Measurements from ENCODE around the gene CASZ1. TPM values are rescaled to one million over a fixed set of nuclear protein-coding genes. Genes with fewer than 3 reads are reported as not detected.

Gene CASZ1
- total and polyA plus RNA-seq, 2 experiments from 2014 or later, result 6.2 to 6.7 TPM

DNA sequence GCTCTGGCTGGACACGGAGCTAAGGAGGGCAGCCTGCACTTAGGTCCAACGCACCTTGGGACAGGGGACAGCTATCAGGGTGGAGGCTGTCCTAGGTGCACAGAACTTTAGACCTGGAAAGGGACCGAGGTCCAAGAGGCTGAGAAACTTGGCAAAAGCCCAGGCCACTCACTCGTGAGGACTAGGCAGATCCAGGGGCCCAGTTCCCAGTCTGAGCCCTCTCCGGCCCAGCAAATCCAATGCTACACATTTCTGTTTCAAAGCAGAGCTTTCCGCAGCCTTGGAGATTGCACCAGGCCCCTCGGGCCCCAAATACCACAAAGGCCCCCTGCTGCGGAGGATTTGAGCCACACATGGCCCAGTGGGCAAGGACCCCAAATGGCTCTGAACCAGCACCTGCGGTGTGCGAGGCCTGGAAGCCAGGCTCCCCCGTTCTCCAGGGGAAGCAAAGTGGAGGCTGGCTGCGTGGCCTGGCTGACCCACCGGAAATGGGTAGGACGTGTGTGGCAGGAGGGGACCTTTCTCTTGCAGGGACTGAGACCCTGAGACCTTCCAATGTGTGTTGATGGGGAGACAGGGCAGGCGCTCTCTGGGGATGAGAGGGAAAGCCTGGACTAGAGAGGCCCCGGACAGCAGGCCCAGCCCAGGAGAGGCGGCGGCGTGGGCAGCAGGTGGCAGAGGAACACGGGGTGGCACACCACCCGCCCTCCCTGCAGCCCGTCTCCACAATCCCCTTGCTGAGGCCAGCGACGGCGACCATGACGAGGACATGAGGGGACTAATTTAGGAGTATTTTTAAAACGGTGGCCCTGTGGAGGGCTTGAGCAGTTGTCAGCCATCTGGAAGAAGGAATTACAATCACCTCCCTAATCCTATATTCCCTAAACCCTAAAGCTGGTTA lies 118.7 kb downstream of the CASZ1 start (continued):
- TF ChIP-seq, protein P1, sequence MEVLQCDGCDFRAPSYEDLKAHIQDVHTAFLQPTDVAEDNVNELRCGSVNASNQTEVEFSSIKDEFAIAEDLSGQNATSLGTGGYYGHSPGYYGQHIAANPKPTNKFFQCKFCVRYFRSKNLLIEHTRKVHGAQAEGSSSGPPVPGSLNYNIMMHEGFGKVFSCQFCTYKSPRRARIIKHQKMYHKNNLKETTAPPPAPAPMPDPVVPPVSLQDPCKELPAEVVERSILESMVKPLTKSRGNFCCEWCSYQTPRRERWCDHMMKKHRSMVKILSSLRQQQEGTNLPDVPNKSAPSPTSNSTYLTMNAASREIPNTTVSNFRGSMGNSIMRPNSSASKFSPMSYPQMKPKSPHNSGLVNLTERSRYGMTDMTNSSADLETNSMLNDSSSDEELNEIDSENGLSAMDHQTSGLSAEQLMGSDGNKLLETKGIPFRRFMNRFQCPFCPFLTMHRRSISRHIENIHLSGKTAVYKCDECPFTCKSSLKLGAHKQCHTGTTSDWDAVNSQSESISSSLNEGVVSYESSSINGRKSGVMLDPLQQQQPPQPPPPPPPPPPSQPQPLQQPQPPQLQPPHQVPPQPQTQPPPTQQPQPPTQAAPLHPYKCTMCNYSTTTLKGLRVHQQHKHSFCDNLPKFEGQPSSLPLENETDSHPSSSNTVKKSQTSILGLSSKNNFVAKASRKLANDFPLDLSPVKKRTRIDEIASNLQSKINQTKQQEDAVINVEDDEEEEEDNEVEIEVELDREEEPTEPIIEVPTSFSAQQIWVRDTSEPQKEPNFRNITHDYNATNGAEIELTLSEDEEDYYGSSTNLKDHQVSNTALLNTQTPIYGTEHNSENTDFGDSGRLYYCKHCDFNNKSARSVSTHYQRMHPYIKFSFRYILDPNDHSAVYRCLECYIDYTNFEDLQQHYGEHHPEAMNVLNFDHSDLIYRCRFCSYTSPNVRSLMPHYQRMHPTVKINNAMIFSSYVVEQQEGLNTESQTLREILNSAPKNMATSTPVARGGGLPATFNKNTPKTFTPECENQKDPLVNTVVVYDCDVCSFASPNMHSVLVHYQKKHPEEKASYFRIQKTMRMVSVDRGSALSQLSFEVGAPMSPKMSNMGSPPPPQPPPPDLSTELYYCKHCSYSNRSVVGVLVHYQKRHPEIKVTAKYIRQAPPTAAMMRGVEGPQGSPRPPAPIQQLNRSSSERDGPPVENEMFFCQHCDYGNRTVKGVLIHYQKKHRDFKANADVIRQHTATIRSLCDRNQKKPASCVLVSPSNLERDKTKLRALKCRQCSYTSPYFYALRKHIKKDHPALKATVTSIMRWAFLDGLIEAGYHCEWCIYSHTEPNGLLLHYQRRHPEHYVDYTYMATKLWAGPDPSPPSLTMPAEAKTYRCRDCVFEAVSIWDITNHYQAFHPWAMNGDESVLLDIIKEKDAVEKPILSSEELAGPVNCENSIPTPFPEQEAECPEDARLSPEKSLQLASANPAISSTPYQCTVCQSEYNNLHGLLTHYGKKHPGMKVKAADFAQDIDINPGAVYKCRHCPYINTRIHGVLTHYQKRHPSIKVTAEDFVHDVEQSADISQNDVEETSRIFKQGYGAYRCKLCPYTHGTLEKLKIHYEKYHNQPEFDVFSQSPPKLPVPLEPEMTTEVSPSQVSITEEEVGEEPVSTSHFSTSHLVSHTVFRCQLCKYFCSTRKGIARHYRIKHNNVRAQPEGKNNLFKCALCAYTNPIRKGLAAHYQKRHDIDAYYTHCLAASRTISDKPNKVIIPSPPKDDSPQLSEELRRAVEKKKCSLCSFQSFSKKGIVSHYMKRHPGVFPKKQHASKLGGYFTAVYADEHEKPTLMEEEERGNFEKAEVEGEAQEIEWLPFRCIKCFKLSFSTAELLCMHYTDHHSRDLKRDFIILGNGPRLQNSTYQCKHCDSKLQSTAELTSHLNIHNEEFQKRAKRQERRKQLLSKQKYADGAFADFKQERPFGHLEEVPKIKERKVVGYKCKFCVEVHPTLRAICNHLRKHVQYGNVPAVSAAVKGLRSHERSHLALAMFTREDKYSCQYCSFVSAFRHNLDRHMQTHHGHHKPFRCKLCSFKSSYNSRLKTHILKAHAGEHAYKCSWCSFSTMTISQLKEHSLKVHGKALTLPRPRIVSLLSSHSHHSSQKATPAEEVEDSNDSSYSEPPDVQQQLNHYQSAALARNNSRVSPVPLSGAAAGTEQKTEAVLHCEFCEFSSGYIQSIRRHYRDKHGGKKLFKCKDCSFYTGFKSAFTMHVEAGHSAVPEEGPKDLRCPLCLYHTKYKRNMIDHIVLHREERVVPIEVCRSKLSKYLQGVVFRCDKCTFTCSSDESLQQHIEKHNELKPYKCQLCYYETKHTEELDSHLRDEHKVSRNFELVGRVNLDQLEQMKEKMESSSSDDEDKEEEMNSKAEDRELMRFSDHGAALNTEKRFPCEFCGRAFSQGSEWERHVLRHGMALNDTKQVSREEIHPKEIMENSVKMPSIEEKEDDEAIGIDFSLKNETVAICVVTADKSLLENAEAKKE (CRISPR knock-in tag; IDR thresholded peaks at IDR 0.05), result no peak
- no peak for TF ChIP-seq ZNF114 (CRISPR knock-in tag; IDR thresholded peaks at IDR 0.05)

DNA sequence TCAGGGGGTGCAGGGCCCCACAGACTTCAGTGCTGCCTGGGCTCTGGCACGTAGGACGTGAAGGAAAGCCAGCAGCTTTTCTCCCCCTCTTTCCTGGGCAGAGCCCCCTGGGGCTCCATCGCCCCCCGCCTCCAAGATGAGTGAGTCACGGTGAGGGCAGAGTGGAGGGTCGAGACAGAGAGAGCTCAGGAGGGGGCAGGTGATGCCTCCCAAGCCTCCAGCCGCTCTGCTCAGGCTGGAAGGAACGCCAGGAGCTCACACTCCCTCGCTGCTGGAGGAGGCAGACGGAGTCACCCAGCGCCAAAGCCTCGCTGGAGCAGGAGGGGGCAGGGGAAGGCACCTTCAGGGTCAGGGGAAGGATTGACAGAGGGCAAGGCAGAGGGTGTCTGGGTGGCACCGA lies 119.5 kb downstream of the CASZ1 start:
- Histone ChIP-seq H4K20me1 (replicated peaks; ENCODE audit: insufficient read depth) (no peaks in the 10 kb centered on the region), H3K36me3 (ENCODE audit: insufficient read depth) (no peaks in the 10 kb centered on the region; the same call in 1 of the 2 replicates), H2AFZ (no peak overlapping the region), H3K27ac (ENCODE audit: low read depth) (no peak overlapping the region), H3K4me1 (ENCODE audit: insufficient read depth) (peaks cover 24% of the 10 kb centered on the region), H3K27me3 (ENCODE audit: insufficient read depth) (no peaks in the 10 kb centered on the region), H3F3A (replicated peaks; ENCODE audit: low read depth) (no peaks in the 10 kb centered on the region), H3K4me2 (no peak overlapping the region), H3K9me2 (ENCODE audit: insufficient read depth) (no peaks in the 10 kb centered on the region), H3K4me3 (no peak overlapping the region), H3K79me2 (replicated peaks; ENCODE audit: insufficient read depth) (no peaks in the 10 kb centered on the region)
- peak overlapping the region; percentile 64 for H3K27ac Mint-ChIP-seq
- DNase-seq (ENCODE audit: low spot score), result no peak
- no peak overlapping the region for H3K4me3 Mint-ChIP-seq
- peaks cover 17% of the 10 kb centered on the region for H3K27me3 Mint-ChIP-seq (ENCODE audit: insufficient read depth, low read depth, poor library complexity)
- H3K4me1 Mint-ChIP-seq, result peaks cover 47% of the 10 kb centered on the region
- peak; percentile 5; the same call in 2 of the 3 replicates for ATAC-seq
- no peaks in the 10 kb centered on the region for H3K36me3 Mint-ChIP-seq (ENCODE audit: low read depth)
- H3K9me3 Mint-ChIP-seq, result no peaks in the 10 kb centered on the region; the same call in 1 of the 3 replicates
- TF ChIP-seq, protein P2, sequence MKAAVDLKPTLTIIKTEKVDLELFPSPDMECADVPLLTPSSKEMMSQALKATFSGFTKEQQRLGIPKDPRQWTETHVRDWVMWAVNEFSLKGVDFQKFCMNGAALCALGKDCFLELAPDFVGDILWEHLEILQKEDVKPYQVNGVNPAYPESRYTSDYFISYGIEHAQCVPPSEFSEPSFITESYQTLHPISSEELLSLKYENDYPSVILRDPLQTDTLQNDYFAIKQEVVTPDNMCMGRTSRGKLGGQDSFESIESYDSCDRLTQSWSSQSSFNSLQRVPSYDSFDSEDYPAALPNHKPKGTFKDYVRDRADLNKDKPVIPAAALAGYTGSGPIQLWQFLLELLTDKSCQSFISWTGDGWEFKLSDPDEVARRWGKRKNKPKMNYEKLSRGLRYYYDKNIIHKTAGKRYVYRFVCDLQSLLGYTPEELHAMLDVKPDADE (IDR thresholded peaks at IDR 0.05), result no peak
- TF ChIP-seq POLR2AphosphoS5 (IDR thresholded peaks at IDR 0.05; ENCODE audit: low read depth) (no peak), NANOG (IDR thresholded peaks at IDR 0.05; ENCODE audit: borderline replicate concordance) (no peak), EZH2phosphoT487 (IDR thresholded peaks at IDR 0.05; ENCODE audit: unreplicated experiment) (no peak), ZNF331 (CRISPR knock-in tag; IDR thresholded peaks at IDR 0.05; ENCODE audit: low read depth) (no peak)
- TF ChIP-seq, protein P1 (CRISPR knock-in tag; IDR thresholded peaks at IDR 0.05), result no peak
